ENCODE results near the gene PRR35.

Gene PRR35

DNA sequence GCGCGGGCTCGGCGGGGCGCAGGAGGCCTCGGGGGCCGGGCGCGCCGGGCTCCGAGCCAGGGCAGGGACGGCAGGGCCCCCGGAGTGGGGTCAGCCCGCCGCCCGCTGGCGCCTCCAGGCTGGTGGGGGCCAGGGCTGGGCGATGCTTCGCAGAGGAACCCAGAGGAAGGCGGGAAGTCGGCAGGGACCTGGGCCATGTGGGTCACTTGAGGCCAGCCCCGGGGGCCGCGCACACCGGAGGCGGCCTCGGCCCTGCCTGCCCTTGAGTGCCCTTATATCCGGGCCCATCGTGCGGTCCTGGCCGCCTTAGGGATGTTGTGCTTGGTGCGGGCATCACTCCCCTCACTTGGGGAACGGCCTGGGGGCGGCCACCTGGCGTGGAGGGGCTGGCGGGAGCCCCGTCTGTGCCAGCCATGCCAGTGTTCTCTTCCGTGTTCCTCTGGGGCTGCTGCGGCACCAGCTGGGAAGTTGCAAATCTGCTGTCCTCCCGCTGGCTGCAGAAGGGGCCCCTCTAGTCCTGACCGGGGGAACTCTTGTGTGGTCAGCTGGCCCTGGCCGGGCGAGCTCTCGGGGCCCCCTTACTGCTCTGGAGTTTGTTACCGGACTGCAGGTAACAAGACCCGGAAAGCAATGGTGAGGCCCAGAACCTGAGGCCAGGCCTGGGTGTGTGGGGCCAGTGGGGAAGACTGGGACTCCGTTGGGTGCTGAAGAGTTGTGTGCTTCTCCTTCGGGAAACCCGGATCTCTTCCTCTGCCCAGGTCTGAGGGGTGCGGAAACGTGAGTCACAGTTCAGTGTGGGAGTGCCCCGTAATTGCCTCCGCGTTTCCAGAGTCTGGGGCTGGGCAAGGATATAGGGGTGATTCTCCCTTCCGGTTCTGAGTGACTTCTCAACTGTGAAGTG lies 31.8 kb upstream of the PRR35 start:
- DNase-seq: no peak

DNA sequence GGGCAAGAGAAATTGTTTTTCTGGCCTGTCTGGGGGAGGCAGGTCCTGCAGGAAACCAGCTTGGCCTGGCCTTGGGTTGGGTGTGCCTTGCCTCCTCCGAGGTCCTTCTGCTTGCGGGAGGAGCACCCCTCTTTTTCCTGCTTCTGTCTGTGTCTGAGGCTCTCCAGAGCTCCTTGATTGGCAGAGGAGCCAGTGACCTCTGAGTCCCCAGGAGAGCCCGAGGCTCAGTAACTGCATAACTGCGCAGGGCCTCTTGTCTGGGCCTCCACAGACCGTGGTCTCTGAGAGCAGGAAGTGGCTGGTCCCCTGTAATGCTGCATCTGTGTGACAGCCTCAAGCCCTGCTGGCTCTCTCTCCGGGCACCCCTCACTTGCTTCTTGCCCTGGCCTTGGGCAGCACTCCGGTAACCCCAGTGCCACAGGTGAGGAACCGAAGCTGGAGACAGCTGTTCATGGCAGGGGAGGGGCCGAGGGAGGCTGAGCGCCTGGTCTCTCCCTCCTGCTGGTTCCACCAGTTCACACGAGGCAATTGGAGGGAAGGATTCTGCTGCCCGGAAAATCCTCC lies 31.1 kb upstream of the PRR35 start:
- DNase-seq: no peak

DNA sequence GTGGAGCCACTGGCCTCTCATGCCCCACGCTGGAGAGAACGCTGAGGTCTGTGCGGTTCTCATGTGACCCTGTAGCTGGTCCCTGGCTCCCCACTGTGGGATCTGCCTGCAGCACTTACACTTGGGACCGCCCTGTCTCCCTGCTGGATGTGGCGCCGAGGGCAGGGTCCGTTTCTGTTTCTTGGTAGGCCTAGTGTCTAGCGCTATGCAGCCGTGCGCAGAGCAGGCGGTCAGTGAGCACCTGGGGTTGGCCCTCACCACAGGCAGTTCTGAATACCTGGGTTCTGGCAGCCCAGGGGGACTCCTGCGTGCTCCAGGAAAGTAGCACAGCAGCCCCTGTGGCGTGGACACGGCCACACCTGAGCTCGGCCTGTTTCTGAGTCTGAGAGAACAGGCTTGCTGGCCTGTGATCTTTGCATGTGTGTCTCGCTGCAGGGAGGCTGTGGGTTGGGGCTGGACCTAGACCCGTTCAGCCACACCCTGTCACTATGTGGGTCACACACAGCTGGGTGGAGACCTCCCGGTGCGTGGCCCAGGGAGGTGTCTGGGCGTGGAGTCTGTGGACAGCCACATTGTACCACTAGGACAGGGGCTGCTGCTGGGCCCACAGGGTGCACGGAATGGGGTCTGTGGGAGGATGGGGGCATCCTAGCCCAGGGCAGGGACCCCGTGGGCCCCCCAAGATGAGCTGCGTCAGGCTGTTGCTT lies 29.9 kb upstream of the PRR35 start:
- no peak for DNase-seq

DNA sequence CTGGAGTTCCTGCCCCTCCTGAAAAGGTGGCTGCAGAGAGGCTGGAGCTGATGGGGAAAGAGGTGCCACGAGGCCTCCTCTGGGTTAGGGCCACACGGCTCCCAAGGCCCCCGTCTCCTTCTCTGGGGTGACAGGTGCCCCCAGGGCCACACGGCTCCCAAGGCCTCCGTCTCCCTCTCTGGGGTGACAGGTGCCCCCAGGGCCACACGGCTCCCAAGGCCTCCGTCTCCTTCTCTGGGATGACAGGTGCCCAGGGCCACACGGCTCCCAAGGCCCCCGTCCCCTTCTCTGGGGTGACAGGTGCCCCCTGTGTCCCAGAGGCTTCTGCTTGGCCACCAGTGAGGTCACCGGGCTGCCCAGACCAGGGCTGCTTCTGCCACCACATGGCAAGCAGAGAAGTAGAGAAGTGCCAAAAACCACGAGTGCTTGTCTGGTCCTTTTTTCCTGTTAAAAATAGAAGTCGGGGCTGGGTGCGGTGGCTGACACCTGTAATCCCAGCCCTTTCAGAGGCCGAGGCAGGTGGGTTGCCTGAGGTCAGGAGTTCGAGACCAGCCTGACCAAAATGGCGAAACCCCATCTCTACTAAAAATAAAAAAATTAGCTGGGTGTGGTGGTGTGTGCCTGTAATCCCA lies 28.6 kb upstream of the PRR35 start:
- no peak for DNase-seq

DNA sequence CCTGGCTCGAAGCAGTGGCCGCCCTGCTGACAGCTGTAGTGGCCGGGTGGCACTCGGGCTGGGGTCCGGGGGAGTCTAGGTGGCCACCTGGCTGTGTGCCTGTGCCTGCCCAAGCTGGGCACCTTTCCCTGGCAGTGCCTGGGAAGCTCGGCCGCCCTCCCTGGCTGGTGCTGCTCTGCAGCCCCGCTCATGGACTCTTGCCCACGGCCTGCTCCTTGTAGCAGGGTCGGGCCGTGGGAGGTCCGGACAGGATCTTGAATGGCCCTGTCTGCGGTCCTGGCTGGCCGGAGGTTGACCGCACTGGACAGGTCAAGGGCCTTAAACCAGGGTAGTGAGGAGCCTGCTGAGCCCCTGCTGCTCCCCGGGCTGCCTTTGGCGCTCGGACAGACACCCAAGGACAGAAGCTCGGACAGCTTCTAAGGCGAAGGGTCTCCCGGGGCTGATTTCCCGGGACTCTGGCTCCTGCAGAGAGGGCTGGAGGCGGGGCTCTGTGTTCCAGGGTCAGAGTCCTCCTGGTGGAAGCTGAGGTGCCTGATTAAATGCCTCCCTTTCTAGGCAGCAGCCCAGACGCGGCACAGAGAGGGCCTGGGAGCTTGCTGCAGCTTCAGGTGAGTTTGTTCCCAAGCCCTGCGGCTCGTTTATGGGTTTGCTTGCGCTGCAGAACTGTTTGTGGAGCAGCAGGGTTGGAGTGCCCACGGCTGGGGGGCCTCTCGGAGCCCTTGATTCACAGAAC lies 26.6 kb upstream of the PRR35 start:
- no peak for DNase-seq

DNA sequence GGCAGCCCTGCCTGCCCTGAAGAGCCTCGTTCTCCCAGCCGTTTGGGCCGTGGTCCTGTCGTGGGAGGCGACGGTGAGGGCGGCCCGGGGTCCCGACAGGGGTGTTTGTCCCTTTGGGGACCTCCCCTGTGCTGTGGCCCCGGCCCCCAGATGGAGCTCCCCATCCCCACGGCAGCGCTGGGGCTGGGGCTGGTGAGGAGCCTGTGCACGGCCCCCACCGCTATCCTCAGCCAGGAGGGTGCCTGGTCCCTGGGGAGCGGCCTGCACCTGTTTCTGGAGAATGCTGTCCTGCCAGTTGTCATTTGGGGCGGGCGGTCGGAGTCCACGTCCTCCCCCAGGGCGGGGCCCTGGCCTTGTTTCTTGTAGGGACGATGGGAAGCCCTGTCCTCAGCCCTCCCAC lies 26.1 kb upstream of the PRR35 start:
- no peak for DNase-seq

DNA sequence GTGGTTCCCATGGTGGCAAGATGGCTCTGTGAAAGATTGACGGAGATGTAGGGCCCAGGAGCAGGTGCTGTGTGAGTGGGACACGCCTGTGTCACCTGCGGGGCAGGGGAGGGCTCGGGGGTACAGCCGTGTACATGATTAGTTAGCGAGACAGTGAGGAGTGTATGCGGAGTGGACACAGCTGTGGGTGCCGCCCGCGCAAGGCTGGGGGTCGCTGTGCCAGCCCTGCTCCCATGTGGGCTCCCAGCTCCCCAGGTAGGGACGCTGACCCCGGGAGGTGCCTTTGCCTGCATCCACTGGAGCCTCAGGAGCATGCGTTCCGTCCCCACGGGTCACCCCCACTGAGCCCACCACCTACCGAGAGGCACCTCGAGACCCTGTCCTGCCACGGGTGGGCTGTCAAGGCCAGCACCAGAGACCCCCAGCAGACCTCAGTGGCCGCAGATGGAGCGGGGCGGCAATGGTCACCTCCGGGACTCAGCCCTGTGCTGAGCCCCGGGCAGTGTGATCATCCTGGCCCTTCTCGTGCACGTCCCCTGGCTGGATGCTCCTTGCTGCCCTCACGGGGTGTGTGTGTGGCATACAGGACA lies 25.2 kb upstream of the PRR35 start:
- DNase-seq: no peak

DNA sequence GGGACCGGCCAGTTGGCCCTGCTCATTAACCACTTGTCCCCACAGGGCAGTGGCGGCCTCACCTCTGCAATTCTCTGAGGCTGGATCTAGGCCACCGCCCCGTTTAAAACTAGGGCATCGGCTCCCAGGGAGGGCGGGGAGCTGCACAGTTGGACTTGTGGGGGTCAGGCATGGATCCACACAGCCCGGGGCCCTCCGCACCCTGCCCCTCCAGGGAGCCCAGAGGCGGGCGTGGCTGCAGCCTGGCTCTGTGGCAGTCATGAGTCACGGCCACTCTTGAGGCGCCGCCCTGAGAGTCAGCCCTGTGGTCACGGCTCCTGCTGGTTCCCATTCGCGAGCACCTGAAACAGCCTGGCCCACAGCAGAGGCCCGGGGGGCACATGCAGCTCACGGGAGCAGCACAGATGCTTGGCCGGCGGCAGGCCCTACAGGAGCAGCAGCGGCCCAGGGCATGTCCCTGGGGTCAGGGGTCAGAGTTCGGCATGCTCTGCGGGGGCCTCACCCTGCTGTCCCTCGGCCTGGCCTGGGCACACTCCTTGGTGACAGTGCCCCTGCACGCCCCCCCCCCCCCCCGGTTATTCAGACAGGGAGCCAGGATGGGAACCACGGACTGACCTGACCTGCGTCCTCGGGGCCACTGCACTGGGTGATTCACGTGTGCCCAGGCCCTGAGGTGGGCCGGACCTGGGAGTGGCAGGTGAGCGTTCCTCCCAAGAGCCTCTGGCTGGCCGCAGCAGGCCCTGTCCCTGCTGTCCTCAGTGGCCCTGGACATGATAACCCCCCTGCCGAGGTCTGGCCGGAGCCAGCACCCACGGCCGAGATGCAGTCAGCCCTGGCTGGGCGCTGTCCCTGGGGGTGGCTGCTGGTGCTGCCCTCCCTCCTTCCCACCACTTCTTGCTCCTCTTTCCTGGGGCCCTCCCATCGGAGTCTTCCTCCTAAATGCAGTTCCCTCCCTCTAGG lies 24.5 kb upstream of the PRR35 start:
- DNase-seq: no peak

DNA sequence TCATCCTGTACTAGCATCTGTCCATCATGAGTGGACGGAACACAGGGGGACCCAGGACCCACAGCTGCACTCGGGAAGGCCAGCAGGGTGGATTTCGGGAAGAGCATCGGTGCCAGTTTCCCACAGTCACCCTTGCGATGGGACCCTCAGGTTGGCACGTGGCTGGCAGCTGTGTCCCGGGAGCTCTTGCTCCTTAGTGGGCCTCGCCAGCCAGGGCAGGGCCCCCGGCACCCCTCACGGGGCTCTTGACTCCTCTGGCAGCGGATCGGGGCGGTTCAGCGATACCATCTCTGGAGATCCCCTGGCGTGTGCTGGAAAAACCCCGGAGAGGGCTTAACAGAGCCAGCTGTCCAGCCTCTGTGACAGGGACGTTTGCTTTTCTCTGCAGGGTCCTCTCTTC lies 23.4 kb upstream of the PRR35 start:
- no peak for DNase-seq

DNA sequence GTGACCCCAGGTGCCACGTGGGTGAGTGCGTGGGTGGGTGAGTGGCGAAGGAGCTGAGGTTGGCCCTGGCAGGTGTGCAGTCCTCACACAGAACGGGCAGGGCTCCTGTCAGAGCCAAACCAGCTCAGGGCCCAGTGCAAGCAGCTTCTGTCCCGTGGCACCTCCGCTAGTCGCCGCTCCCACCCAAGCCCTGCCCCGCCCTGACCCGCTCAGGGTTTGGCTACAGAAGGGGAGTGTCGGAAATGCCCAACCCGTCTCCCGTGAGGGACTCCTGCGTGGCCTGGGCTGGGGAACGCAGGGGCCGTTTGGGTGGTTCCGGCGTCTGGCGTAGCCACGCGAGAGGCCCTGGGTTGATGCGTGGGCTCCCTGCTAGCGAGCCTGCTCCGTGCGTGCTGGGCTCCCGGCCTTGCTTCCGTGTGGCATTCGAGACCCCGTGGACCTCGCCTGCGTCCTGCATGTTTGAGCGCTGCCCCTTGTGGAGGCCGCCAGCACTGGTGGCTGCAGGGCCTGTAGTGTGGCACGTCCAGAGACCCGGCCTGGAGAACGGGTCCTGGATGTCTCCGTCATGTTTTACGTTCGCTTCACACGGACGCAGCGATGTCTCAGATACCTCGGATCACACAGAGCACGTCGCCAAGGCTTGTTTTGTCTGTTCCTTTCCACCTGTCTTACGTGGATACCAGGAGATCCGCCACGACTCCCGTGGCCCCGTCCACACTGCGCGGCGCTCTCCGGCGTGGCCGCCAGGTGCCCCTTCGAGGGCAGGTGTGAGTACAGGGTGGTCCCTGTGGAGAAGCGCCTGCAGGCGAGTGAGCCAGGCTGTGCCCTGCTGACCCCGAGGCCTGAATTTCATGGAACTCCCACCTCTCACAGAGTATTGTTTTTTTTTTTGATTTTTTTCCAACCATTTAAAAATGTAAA lies 22.5 kb upstream of the PRR35 start:
- no peak for DNase-seq

DNA sequence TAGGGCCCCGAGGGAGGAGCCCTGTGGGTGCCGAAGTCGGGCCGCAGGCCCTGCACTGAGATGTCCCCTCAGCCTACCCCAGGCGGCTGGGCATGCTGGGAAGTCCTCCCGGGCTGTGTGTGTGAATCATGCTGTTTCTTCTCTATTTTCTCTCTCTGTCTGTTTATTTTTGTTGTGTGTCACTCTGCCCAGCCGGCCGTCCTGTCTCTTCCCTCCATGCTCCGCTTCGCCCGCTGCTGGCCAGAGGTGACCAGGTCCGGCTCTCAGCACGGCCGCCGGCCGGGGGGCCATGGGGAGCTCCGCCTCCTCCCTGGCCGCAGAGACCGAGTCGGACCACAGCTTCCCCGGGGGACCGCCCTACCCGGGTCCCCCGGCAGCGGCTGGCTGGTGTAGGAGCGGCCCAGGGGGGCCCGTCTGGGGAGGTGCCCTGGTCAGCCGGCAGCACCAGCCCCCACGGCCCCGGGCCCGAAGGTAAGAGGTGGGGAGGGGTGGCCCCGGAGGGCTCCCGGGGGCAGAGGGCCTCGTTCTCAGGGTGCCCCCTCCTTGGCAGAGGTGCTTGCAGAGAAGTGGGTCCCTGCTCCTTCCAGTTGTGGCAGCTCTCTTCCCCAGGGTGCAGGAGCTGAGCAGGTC lies 20.2 kb upstream of the PRR35 start:
- DNase-seq: no peak

DNA sequence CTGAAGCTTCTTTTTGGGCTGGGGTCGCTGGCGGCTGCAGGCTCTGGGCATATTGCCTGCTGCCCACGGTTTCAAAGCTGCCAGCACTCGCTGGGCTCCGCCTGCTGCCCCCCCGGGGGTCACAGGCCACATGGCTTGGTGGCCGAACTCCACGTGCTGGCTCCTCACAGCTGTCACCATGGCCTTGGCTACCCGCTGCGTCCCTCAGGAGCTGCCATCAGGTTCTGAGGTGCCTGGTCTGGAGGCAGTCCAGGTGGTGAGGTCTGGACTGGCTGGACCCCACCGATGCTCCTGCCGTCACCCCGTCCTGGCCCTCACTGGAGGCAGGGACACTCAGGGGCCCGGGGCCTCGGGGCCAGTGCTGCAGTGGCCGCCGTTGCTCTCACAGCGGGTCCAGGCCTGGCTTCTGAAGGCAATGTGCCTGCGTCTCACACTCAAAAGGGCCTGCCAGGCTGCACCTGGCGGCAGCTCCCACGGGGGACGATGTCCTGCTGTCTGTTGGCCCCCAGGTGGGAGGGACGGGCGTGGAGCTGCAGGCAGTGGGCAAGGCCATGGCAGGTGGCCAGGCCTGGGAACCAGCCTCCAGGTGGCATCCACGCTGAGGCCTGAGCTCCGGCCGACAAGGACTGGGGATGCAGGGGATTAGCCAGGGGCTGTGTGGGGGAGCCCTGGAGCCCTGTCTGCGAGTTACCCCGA lies 19.4 kb upstream of the PRR35 start:
- no peak for DNase-seq

DNA sequence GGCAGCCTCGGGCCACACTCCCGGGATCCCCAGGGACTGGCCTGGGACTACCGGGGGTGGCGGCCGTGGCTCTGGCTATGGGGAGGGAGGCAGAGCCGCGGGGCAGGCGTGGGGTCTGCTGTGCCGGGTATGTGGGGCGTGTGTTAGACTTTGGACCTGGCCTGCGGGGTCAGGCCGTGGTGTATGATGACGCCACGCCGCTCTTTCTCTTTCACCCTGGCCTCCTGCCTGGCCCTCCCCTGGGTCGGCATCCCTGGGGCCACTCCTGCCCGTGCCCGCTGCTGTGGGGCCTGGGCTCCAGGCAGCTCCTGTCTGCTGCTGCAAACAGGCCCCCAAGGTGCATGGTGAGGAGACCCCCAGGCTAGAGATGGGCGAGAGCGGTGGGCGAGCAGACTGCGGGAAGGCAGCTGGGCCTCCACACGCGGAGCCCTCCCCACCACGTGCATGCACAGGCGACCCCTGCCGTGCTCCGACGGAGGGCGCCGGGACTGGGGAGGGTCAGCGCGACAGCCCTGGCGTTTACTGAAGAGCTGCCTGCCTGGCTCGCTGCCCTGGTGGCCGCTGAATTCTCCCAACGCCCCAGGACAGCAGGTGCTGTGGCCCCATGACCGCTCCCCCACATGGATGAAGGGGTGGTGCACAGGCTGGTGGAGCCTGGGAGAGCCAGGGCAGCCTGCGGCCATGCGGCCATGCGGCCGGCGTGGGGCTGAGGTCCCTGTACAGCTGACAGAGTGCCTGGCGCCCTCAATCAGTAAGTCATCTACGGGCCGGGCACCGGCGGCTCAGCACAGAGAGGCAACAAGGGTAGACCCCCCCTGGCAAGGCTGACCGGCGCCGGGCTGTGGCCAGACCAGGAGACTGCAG lies 16.7 kb upstream of the PRR35 start:
- no peak for DNase-seq

DNA sequence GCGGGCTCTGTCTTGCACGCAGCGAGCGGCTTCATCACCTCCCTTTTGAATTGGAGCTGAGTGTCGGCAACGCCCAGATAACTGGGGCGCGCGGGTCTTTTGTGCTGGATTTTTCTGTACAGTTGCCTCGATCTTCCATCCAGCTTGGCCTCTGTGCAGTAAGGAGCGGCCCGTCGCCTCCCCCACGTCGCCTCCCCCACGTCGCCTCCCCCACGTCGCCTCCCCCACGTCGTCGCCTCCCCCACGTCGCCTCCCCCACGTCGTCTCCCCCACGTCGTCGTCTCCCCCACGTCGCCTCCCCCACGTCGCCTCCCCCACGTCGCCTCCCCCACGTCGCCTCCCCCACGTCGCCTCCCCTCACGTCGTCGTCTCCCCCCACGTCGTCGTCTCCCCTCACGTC lies 15.7 kb upstream of the PRR35 start:
- no peak for DNase-seq

DNA sequence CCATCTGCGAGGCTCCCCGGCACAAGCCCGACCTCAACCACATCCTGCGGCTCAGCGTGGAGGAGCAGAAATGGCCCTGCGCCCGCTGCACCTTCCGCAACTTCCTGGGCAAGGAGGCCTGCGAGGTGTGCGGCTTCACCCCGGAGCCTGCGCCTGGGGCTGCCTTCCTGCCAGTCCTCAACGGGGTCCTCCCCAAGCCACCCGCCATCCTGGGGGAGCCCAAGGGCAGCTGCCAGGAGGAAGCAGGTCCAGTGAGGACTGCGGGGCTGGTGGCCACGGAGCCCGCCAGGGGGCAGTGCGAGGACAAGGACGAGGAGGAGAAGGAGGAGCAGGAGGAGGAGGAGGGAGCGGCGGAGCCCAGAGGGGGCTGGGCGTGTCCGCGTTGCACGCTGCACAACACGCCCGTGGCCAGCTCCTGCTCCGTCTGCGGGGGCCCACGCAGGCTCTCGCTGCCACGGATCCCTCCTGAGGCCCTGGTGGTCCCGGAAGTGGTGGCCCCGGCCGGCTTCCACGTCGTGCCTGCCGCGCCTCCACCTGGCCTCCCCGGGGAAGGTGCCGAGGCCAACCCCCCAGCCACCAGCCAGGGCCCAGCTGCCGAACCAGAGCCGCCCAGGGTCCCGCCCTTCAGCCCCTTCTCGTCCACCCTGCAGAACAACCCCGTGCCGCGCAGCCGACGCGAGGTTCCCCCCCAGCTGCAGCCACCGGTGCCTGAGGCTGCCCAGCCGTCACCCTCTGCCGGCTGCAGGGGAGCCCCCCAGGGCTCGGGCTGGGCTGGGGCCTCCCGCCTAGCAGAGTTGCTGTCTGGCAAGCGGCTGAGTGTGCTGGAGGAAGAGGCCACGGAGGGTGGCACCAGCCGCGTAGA lies 13.1 kb upstream of the PRR35 start:
- no peak for DNase-seq

DNA sequence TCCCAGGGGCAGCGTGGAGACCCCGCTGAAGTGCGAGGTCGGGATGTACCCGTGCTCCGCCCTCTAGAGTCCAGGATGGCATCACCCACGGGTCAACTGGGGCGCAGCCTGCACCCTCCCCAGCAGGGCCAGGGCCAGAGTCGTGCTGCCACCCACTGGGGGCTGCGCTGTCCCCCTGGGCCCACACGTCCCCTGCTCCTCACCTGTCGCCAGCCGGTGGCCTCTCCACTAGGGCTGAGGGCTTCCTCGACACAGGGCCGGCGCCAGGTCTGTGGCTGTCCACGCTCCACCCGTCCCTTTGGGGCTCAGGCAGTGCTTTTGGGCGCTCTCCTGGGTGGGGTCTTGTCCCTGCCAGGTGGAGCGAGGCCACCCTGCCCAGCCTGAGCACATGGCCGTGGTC lies 11.6 kb upstream of the PRR35 start:
- no peak for DNase-seq
